ENCODE results near the gene STRIP1.
A peak's percentile ranks its signal among the peaks of the same experiment; 100 is the strongest.

Gene STRIP1, protein sequence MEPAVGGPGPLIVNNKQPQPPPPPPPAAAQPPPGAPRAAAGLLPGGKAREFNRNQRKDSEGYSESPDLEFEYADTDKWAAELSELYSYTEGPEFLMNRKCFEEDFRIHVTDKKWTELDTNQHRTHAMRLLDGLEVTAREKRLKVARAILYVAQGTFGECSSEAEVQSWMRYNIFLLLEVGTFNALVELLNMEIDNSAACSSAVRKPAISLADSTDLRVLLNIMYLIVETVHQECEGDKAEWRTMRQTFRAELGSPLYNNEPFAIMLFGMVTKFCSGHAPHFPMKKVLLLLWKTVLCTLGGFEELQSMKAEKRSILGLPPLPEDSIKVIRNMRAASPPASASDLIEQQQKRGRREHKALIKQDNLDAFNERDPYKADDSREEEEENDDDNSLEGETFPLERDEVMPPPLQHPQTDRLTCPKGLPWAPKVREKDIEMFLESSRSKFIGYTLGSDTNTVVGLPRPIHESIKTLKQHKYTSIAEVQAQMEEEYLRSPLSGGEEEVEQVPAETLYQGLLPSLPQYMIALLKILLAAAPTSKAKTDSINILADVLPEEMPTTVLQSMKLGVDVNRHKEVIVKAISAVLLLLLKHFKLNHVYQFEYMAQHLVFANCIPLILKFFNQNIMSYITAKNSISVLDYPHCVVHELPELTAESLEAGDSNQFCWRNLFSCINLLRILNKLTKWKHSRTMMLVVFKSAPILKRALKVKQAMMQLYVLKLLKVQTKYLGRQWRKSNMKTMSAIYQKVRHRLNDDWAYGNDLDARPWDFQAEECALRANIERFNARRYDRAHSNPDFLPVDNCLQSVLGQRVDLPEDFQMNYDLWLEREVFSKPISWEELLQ

GRCh38 chr1:110034451-110035235, at the start of gene STRIP1:
Gene STRIP1 (plus strand): TSS chr1:110034624. CDS start chr1:110034638, 14 bp downstream.
- DNase-seq, result peak; percentile 90

- DNase-seq, result no peak
Measured at GRCh38 chr1:109985247-109986053, 49.0 kb upstream of the STRIP1 start.

GRCh38 chr1:109986054-109986444, 48.4 kb upstream of the STRIP1 start:
- no peak for DNase-seq

DNA sequence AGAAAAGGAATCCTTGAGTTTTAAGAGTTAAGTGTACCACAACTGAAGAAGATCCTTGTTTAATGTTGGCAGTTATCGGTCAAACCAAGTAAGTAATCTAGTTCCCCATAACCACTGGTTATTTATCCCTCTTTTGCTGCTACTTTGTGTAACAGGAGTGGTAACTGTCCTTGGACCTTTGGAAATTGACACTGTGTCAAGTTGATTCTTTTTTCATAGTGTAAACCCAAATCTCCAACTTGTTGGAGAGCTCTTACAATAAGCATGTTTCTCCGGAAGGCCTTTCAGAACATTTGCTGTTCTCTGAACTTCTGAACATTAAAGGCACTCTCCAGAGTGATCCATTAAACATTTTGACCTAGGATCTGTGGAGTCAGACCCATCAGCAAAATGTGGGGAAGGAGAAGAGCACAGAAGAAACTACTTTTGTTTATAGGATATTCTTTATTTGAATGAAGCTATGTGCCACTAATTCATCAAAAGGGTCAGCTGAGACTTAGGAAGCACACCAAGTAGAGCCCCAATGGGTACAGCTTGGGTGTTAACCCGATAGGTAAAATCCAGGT, 46.0 kb upstream of the STRIP1 start:
- no peak for DNase-seq

DNA sequence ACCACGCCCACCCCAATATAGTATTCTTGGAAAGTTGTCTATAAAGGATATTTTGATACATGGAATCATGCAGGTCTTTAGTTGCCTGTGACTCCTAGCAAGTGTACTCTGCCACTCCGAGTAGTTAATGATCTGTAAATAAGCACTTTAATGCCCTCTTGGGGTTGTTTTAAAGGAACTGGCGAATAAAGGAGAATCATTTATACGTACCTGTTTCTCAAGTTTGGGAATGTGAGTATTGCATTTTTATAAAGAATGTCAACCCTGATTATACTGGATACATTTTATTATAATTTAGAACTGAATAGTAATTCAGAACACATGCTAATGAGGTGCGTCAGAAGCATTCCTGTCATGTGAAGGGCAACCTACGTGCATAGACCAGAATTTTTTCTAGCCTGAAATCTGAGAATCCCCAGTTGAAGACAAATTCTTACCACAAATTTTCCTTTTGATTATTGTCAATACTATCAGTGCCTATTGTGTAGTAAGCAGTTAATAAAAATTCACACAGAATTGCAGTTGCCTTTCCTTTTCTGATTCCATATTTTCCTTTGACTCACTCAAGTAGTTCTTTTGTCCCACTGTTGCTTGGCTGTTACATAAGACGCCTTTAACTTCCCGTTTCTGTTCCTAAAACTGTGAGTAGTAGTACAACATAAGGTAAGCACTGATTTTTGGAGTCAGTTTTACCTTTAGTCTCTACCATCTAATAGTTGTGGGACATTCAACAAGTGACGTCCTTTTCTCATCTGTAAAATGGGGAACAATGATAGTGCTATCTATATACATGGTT, 44.7 kb upstream of the STRIP1 start:
- no peak for DNase-seq

DNA sequence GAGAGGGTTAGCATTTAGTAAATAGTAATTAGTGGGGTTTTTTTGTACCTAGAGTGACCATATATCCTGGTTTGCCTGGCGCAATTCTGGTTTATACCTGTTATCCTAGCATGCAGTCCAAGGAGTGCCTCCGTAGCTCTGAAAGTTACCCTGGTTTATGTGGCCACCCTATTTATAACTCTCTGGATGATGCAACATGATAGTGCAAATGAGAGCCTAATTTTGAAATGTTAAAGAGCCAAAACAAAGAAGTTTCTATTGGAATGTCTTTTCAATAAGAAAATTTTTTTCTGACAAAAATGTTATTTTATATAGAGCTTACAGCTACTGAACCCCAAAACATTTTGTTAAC, 44.1 kb upstream of the STRIP1 start:
- DNase-seq, result no peak

DNA sequence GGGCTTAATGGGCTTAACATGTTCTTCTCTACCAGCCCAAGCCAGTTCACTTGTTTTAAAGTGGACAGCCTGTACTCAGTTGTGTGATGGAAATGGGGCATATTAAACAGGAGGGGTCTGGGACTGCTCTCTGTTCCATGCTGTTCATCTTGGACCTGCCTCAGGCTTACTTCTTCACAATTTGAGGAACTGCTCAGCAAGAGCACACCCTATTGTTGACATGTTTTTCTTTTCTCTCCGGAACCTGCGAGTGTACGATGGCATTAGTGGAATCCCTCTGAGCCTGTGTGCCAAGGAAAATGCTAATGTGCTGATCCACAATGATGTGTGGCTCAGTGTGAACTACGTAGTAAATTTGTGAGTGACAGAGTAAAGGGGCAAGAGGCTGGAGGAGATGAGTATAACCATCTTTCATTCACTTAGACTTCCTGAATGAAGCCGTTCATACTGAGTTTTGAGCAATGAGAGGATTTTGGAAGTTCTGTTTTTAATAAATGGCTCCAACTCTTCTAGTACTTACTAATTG, 43.0 kb upstream of the STRIP1 start:
- no peak for DNase-seq

DNA sequence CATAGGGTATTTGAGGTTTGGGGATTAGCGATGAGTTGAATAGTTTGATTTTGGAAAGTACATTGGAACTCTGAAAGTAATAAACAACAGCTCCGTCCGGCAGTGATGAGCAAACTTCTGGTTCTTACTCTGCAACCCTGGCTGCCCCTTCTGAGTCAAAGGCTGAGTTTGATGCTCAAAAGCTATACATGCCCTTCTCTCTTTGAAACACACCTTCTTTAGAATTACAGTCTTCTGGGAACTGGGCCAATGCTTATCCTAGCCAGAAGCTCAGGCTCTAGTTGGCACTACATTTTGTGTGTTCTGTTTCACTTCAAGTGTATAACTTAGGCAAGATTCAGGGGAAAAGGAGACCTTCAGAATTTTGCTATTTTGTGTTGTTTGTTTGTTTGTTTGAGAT, 40.5 kb upstream of the STRIP1 start:
- no peak for DNase-seq

GRCh38 chr1:109994654-109995053, 39.8 kb upstream of the STRIP1 start:
- no peak for DNase-seq

DNA sequence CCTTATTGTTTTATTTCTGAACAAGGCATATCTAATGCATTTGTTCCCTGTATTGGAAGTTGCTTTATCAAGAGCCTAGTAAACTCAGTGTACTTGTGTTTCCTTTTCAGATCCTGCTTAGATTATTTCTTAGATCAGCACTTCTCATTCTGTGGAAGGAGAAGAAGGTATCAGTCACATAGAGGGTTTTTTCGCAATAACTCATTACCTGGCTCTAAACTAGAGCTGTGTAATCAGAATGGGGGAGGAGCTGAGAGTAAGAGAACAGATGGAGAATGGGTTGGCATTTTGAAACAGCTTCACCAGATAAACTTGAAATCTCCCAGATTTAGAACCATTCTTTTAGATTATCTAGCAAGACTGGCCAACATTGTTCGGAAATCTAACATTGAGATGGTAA, 38.9 kb upstream of the STRIP1 start:
- DNase-seq, result no peak

- no peak for DNase-seq
Measured at GRCh38 chr1:109996476-109996875, 37.9 kb upstream of the STRIP1 start.

- DNase-seq, result no peak
Measured at GRCh38 chr1:109997204-109997866, 37.1 kb upstream of the STRIP1 start.

- DNase-seq, result no peak
Measured at GRCh38 chr1:109997867-109998229, 36.6 kb upstream of the STRIP1 start.

GRCh38 chr1:110002695-110003094, 31.7 kb upstream of the STRIP1 start:
- no peak for DNase-seq

GRCh38 chr1:110003747-110004428, 30.5 kb upstream of the STRIP1 start:
- peak; percentile 22 to 33 for DNase-seq

DNA sequence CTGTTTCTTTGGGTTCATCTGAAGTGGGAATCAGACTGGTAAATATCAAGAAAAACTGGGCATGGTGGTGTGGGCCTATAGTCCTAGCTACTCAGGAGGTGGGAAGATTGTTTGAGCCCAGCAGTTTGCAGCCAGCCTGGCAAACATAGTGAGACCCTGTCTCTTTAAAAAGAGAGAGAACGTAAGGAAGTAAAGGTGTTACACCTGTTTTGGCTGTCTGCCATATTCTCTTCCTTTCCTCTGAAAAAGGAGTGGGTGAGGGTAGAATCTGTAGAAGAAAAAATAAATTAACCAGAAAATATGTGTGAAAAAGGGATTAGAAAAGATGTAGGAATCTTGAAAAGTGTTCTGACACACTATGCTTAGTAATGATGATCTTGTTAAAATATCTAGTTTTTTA, 29.8 kb upstream of the STRIP1 start:
- no peak for DNase-seq

DNA sequence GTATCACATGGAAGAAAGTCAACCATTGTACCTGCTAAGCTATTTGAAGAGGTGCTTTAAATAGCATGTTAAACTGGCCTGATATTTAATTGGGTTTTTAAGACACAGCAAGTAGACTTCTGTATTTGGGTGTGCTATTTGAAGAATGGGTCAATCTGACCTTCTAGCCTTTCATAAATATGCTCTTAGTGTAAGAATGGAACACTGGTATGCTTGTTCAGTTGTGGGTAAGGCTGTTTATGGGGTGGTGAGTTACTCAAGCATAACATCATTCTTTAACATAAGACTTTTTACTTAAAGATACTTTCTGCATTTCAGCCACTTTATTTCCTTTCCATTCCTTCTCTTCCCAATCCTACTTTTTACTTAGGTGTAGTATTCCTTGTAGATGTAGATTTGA, 28.5 kb upstream of the STRIP1 start:
- DNase-seq, result no peak

DNA sequence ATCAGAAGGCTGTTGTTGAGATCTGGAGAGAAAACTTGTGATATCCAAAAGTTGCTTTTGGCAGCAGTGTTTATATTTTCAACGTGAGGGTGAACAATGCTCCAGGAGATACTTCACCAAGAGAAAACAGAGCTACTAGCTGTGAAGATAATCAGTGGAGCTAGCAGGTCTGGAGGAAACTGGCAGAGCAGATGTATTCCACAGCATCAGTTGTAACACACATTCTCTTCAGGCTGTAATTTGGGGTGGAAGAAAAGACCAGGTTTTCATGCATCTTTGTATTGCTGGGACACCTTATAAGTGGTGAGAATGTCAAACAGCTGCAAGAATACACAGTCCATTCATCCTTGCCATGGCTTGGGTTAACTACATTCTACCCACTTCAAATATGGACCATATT, 27.9 kb upstream of the STRIP1 start:
- no peak for DNase-seq

- no peak for DNase-seq
Measured at GRCh38 chr1:110007046-110007830, 27.2 kb upstream of the STRIP1 start.

Data from activated CD4-positive, alpha-beta T cell treated with anti-CD3 and anti-CD28 coated beads, Interleukin-2, amount 50 U/mL, for 4 hours (primary cell).